ENCODE measurements around the gene HOXC11. TPM values are rescaled to one million over a fixed set of nuclear protein-coding genes. Genes with fewer than 3 reads are reported as not detected.

Gene HOXC11
- total RNA-seq, 1 experiment from 2014 or later: not detected

DNA sequence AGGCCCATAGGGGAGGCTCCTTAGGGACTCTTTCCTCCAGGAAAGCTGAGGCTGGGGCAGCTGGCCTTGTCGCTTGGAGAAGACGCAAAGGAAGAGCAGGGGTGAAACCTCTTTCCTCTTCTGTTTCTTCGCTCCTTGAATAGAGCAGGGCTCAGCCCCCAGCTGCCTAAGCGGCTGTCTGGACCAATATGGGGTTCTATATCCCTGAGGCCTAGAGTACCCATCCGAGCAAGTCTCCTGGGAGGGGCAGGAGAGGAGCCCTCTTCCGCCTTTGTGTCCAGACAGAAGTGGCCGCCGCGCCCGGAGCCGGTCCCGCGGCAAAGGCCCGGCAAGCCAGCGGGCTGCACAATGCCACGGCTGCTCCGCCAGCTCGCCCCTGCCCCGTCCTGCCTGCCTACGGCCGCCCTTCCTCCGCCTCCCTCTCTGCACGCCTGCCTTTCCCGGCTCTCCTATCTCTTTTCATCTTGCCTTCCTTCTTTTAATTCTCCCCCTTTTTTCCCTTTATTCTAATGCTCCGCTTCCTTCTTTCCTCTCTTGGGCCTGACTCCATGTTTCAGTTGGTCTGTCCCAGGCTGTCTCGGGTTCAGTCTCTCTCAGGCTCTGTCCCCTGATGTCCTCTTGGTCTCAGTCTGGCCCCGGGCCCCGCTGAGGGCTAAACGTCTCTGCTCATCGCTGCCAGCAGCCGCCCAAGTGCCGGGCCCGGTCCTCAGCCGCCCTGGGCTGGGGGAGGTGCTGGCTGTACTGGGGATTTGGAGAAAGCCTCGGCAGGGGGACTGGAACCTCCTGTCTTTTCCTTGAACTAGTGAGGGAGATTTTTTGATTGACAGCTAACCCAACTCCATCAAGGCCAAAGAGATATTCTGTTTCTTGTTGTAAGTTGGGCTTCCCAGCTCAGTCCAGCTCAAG is 24.5 kb downstream of the HOXC11 start:
- Histone ChIP-seq H3K4me3 (ENCODE audit: insufficient read depth, low read depth, low read length) (no peak overlapping the region), H3K36me3 (replicated peaks; ENCODE audit: control insufficient read depth, insufficient read depth, low read length) (no peaks in the 10 kb centered on the region), H3K27me3 (ENCODE audit: control insufficient read depth, insufficient read depth, low read length) (peaks cover 100% of the 10 kb centered on the region)
- no peak for DNase-seq

DNA sequence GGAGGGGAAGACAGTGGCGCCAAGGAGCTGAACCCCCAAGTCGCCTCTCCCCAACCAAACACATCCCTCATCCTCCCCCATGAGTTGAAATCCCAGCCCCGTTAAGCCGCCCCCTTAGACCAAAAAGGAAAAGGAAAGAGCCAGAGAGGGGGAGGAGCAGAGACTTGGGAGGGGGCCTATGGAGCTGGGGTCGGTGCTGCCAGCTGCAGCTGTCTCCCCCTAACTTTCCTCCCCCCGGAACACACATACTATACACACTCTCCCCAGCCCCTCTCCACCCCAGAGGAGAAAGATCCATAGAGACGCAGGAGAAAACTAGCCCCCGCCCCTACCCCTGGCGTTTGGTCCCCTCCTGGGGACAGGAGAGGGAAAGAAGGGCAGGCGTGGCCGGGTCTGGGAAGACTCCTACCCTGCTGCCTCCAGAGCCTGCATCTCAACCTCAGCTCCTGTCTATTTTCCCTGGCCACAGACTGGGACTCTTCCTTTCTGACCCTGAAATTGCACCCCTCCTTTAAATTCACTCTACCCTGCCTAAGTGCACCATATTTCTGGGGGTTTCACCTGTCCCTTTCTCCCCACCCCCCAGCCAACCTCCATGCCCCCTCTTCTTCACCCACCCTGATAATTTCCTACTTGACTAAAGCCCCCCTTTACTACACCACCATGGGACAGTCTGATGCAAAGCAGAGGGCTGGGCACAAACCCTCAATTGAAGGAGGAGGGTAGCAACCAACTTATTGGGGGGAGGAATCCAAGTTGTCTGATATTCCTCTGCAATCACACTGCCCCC is 25.4 kb downstream of the HOXC11 start:
- Histone ChIP-seq H3K4me3 (ENCODE audit: insufficient read depth, low read depth, low read length) (no peak overlapping the region), H3K27me3 (ENCODE audit: control insufficient read depth, insufficient read depth, low read length) (peaks cover 100% of the 10 kb centered on the region), H3K36me3 (replicated peaks; ENCODE audit: control insufficient read depth, insufficient read depth, low read length) (no peaks in the 10 kb centered on the region)
- no peak for DNase-seq

DNA sequence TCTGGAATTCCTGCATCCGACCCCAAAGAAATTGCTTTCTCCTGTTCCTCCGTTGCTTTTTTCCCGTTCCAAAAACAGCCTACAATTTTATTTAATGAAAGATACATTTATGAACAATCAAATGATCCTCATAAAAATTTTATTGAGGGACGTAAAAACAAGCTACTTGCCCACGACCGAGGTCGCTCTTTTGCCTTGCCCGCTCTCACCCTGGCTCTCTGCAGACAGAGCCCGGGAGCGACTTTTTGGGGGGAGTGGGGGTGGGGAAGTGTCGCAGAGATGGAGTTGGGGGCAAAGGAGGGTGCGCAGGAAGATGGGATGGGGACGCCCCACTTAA is 25.9 kb downstream of the HOXC11 start:
- H3K27me3 ChIP-seq (ENCODE audit: control insufficient read depth, insufficient read depth, low read length): peaks cover 100% of the 10 kb centered on the region
- no peaks in the 10 kb centered on the region for H3K36me3 ChIP-seq (replicated peaks; ENCODE audit: control insufficient read depth, insufficient read depth, low read length)
- DNase-seq: no peak
- no peak overlapping the region for H3K4me3 ChIP-seq (ENCODE audit: insufficient read depth, low read depth, low read length)

DNA sequence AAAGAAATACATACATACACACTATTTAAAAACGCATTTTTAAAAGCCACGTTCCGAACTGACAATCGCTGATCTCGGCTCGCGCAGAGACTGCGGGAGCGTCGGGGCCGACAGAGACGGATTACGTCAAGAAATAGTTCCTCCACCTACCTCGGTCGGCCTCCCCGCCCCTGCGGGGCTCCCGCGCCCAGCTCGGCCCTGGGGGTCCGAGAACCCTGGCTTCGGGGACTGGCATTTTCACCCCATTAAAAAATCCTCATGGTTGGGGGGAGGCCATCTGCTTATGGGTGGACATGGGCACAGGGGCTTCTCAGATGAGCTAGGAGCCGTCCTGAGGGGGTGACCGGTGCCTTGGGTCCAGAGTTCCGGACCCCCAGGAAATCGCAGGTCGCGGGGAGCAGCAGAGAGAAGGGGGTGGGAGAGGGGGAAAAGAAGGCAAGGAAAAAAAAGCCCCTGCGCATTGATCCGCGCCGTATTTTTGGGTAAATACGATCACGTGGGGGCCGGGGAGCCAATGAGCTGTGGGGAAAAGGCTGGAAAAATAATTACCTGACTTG is 26.7 kb downstream of the HOXC11 start:
- Histone ChIP-seq H3K4me3 (ENCODE audit: insufficient read depth, low read depth, low read length) (no peak overlapping the region), H3K27me3 (ENCODE audit: control insufficient read depth, insufficient read depth, low read length) (peaks cover 100% of the 10 kb centered on the region), H3K36me3 (replicated peaks; ENCODE audit: control insufficient read depth, insufficient read depth, low read length) (no peaks in the 10 kb centered on the region)
- peak; percentile 82 for DNase-seq

DNA sequence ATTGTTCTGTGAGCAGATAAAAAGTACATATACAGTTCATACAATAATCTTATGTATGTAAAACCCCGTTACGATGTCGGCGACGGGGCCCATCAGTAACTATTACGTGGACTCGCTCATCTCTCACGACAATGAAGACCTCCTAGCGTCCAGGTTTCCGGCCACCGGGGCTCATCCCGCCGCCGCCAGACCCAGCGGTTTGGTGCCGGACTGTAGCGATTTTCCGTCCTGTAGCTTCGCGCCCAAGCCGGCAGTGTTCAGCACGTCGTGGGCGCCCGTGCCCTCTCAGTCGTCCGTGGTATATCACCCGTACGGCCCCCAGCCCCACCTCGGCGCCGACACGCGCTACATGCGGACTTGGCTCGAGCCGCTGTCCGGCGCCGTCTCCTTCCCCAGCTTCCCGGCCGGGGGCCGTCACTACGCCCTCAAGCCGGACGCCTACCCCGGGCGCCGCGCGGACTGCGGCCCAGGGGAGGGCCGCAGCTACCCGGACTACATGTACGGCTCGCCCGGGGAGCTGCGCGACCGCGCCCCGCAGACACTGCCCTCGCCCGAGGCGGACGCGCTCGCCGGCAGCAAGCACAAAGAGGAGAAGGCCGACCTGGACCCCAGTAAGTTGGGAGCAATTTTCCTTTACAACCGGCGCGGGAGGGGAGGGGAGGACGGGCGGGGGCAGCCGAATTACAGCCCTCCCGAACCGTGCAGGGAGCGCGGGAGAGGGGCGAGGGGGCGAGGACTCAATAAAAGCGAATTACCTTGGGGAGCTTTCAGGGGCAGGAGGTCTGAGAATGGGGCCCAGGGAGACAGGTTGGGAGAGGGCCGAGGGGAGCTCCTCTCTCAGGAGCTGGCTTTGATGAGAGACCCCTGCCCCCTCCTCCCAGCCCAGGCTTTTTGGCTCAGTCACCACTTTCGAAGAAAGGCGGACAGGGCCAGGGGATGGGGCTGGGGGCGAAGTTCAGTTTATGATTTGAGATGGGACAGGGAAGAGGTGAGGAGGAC is 27.5 kb downstream of the HOXC11 start, which contains the start of gene HOXC9:
Gene HOXC9, plus strand, starts transcription at position 46 of the 999 bp plus-strand sequence. Its CDS starts 28 bp downstream, at position 74.
- Histone ChIP-seq H3K36me3 (replicated peaks; ENCODE audit: control insufficient read depth, insufficient read depth, low read length) (no peaks in the 10 kb centered on the region), H3K4me3 (ENCODE audit: insufficient read depth, low read depth, low read length) (peak within 1 kb of the TSS; percentile 13; the same call in 1 of the 2 replicates), H3K27me3 (ENCODE audit: control insufficient read depth, insufficient read depth, low read length) (peaks cover 100% of the 10 kb centered on the region)
- DNase-seq: no peak

DNA sequence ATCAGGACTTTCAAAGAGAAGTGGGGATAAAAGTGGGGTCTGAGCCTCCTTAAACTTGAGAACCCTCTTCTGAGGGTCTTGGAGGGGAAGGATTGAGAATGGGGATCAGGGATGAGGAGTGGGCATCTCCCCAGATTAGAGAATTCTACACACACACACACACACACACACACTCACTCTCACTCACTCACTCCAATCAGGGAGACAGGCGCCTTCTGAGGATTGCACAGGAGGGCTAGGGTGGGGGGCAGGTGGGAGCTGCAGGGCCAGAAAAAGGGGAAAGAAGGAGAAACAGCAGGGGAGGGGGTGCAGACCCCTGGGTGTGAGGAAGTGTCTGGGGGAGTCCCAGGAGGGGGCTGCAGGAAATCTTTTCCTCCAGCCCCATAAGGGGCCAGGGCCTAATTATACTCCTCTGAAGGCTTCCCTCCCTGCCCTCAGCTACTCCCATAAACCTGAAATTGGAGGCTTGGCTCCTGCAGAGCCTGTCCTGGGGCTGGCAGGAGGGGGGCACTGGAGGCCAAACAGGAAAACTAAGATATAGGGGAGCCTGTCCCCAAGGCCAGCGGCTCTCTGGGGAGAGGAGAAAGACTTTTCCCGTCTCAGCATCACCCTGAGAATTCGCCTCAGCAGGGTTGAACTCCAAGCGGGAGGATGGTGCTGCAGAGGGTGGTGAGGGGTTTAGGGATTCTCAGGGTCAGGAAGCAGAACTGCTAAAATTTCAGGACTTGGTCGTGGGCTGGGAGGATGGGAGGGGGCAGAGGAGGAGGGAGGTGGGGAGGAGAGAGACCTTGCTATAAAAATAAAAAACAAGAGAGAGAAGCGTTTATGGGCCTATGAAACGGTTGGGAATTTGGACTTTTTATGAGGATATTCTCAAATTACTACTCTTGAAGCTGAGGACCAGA is 28.6 kb downstream of the HOXC11 start:
- DNase-seq: no peak
- H3K4me3 ChIP-seq (ENCODE audit: insufficient read depth, low read depth, low read length): no peak overlapping the region
- peaks cover 100% of the 10 kb centered on the region for H3K27me3 ChIP-seq (ENCODE audit: control insufficient read depth, insufficient read depth, low read length)
- H3K36me3 ChIP-seq (replicated peaks; ENCODE audit: control insufficient read depth, insufficient read depth, low read length): no peaks in the 10 kb centered on the region

DNA sequence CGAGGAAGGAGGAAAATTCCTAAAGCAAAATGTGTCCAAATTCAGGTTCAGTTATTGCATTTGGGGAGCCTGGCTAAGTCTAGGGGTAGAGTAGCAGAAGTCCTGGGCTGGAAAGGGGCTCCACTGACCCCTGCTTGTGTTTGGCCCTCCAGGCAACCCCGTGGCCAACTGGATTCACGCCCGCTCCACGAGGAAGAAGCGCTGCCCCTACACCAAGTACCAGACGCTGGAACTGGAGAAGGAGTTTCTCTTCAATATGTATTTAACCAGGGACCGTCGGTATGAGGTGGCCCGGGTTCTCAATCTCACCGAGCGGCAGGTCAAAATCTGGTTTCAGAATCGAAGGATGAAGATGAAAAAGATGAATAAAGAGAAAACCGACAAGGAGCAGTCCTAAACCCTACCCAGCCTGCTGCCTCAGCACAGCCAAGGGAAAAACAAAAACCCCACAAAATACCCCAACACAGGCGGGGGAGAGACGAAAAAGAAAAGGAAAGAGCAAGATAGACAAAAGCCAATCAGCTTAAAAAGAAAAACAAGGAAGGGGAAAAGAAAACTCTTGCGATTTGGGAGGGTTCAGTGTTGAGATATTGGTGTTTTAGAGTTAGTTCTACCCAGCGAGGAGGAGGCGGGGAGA is 29.5 kb downstream of the HOXC11 start:
- Histone ChIP-seq H3K4me3 (ENCODE audit: insufficient read depth, low read depth, low read length) (no peak overlapping the region), H3K36me3 (replicated peaks; ENCODE audit: control insufficient read depth, insufficient read depth, low read length) (no peaks in the 10 kb centered on the region), H3K27me3 (ENCODE audit: control insufficient read depth, insufficient read depth, low read length) (peaks cover 100% of the 10 kb centered on the region)
- no peak for DNase-seq

DNA sequence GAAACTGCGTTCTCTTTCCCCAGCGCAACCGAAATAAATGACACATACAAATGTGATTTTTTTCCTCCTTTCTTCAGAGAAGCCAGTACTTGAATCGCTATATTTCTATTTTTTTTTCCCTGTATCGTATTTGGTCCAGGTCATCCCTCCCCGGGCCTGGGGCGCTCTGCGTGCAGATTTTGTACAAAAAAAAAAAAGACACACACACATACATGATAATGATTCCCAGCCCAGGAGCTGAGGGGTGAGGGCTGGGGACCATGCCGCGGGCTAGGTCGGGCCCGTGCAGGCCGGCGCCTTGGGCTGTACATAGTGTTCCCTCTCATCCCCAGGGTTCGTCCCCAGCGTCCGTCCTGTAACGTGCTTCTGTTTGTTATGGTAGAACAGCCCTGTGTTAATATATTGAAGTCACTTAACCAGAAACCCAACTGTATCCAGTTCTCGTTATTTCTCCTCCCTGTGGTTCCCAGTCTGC is 30.0 kb downstream of the HOXC11 start:
- no peak for DNase-seq
- Histone ChIP-seq H3K4me3 (ENCODE audit: insufficient read depth, low read depth, low read length) (no peak overlapping the region), H3K36me3 (replicated peaks; ENCODE audit: control insufficient read depth, insufficient read depth, low read length) (no peaks in the 10 kb centered on the region), H3K27me3 (ENCODE audit: control insufficient read depth, insufficient read depth, low read length) (peaks cover 100% of the 10 kb centered on the region)

DNA sequence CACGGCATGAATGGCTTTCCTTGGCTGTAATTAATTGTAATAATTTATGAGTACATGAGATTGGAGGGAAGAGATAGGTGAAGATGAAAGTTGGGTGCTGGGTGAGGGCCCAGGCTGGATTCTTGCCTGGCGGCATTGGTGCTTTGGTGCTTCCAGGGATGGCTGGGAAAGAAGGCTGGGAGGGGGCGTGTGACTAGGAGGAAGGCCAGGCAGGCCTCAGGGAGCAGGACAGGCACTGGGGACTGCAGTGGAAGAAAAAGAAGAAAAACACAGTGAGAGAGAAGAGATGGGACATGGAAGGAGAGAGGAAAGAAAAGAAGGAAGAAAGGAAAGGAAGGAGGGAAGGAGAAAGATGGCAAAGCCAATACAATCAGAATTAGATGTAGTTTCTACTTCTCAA is 30.7 kb downstream of the HOXC11 start:
- Histone ChIP-seq H3K36me3 (replicated peaks; ENCODE audit: control insufficient read depth, insufficient read depth, low read length) (no peaks in the 10 kb centered on the region), H3K4me3 (ENCODE audit: insufficient read depth, low read depth, low read length) (no peak overlapping the region), H3K27me3 (ENCODE audit: control insufficient read depth, insufficient read depth, low read length) (peaks cover 100% of the 10 kb centered on the region)
- no peak for DNase-seq

DNA sequence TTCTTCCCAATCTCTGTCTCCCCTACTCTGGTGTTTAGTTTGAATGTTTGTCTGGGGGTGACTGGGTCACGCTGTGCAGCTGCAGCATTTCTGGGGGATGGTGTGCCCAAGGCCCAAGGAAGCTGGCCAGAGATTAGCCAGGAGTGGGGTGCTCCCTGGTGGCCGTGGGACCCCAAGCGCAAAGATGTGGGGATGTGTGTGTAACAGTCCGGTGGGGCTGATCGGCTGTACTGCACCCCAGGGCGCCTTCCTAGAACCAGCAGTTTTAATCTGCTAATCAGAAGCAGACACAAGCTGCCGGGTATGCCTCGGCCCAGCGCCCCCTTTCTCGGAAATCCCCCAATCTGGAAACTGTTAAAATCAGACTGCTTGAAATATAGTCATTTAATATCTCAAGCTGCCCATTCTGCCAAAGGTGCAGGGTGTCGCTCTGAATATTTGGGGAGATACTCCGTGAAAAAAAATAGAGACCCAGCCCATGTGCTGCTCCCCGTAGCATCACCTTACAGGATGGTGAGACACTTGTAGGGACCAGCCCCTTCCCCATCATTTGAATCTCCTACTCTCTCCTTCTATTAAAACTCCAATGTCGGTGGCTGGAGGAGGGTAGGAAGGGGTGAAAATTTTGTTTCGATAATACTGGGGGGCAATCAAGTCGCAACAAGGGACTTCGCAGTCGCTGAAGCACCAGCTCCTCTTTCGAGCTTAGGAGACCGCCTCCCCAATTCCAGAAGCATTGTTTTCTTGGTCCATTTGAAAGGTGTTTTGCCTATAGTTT is 31.3 kb downstream of the HOXC11 start:
- no peaks in the 10 kb centered on the region for H3K36me3 ChIP-seq (replicated peaks; ENCODE audit: control insufficient read depth, insufficient read depth, low read length)
- H3K27me3 ChIP-seq (ENCODE audit: control insufficient read depth, insufficient read depth, low read length): peaks cover 100% of the 10 kb centered on the region
- DNase-seq: no peak
- H3K4me3 ChIP-seq (ENCODE audit: insufficient read depth, low read depth, low read length): no peak overlapping the region

DNA sequence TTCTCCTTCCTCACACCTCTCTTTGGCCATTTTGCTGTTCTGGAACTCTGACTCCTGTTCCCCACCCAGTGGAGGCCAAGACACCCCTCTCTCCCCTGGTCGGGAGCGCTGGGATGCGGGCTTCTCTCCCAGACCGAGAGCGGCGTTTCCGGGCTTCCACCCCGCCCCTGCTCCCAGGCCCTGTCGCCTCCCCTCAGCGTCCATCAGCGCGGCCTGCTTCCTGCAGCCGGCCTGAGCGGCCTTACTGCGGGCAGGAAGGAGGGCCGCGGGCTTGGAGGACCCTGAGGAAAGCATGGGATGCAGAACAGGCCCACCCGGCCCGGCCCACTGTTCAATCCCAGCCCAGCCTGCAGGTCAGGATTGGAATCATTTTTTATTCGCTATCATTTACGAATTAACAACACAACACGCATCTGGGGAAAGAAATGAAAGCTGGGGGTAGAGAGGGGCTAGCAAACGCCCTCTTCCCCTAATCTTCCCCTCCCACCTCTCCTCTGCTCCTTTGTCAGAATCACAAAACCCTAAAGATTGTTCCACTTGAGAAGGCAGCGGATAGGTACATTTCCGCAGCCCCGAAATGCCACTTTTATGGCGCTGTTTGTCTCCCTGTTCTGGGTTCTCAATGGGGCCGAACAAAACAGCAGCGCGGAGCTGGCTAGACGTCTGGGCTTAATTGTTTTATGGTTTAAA is 32.1 kb downstream of the HOXC11 start:
- H3K36me3 ChIP-seq (replicated peaks; ENCODE audit: control insufficient read depth, insufficient read depth, low read length): no peaks in the 10 kb centered on the region
- H3K4me3 ChIP-seq (ENCODE audit: insufficient read depth, low read depth, low read length): no peak overlapping the region
- peaks cover 100% of the 10 kb centered on the region for H3K27me3 ChIP-seq (ENCODE audit: control insufficient read depth, insufficient read depth, low read length)
- DNase-seq: peak; percentile 70

DNA sequence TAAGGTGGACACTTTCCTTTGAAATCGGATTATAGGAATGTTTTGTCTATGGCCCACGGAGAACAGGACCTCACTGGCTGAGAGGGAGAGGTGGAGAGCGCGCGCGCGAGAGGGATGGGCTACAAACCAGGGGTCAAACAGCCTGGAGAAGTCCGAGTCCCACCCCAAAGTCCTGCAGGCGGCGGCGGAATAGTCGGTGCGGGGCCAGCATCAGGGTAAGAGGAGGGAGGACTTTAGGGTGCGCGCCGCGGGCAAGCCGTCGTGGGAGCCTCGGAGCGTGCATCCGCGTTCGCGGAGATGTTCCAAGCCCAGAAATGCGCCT is 32.6 kb downstream of the HOXC11 start:
- Histone ChIP-seq H3K4me3 (ENCODE audit: insufficient read depth, low read depth, low read length) (no peak overlapping the region), H3K27me3 (ENCODE audit: control insufficient read depth, insufficient read depth, low read length) (peaks cover 100% of the 10 kb centered on the region), H3K36me3 (replicated peaks; ENCODE audit: control insufficient read depth, insufficient read depth, low read length) (no peaks in the 10 kb centered on the region)
- DNase-seq: peak; percentile 65
